GM23248 (cell line): ENCODE measurements around the gene STON2.

Experiments used
- EZH2 ChIP-seq: fragments of 200-600 bp; sonication (generic); IDR thresholded peaks from 2 replicates; pipeline ENCODE4 v1.6.1; 2018; ENCODE audit warnings: antibody characterized with exemption, mild to moderate bottlenecking; ENCODE audit not compliant: insufficient read depth, poor library complexity, severe bottlenecking
- EZH2phosphoT487 ChIP-seq: fragments of 200-600 bp; sonication (generic); IDR thresholded peaks from 2 replicates; pipeline ENCODE4 v1.6.1; 2018; ENCODE audit warnings: antibody characterized with exemption, moderate library complexity, mild to moderate bottlenecking, low read depth; ENCODE audit not compliant: insufficient read depth

DNA sequence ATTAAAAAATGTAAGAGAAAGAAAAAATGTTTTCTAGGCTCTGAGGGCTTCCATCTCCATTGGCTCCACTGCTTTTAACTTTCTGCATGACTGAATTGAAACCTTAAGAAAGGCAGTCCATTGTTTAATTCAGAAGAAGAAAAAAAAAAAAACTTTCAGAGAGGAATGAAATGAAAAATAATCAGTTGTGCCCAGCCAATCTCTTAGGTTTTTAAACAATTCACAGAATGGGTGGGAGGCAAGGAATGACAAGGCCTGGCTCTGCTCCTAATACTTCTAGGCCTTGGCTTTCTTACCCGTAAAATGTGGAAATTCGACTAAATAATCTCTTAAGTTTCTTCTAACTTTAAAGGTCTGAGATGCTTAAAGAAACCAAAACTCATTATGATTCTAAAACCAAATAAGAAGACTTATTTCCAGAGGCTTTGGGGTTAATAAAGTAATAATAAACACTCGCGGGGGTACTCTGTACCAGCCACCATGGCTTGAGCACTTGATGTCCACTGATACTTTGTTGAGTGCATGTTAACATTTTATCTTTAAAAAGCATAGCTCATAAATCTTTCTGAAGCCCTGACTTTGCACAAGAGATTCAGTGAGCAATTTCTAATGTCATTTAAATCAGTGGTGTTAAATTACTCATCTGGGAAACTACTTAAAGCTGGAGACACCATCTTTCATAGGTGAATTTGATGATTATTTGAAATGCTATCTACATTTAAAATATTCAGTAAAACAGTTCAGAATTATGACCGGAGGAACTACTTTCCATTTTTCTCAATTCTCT is 49.6 kb downstream of the STON2 start:
- TF ChIP-seq EZH2 (no peak), EZH2phosphoT487 (no peak)
